ENCODE measurements around the gene ROBO3. TPM values are rescaled to one million over a fixed set of nuclear protein-coding genes. Genes with fewer than 3 reads are reported as not detected.

Gene ROBO3
- total and polyA plus RNA-seq, 2 donors (not counting 1 experiment from before 2014, with no cell fraction given) = 1.0 to 7.4 TPM

GRCh38 chr11:124817036-124817435 is 48.2 kb upstream of the ROBO3 start:
- H3K4me1 ChIP-seq (ENCODE audit: control insufficient read depth in 2 of 2, insufficient read depth in 2 of 2, low read length in 2 of 2) = no peaks in the 10 kb centered on the region
- ATAC-seq (ENCODE audit: low read depth) (no peak), DNase-seq (no peak)
- TF ChIP-seq EZH2 (IDR thresholded peaks at IDR 0.05; ENCODE audit: borderline replicate concordance, insufficient read depth, low read depth, low read length, poor library complexity, severe bottlenecking) = no peak
- TF ChIP-seq, protein P1, sequence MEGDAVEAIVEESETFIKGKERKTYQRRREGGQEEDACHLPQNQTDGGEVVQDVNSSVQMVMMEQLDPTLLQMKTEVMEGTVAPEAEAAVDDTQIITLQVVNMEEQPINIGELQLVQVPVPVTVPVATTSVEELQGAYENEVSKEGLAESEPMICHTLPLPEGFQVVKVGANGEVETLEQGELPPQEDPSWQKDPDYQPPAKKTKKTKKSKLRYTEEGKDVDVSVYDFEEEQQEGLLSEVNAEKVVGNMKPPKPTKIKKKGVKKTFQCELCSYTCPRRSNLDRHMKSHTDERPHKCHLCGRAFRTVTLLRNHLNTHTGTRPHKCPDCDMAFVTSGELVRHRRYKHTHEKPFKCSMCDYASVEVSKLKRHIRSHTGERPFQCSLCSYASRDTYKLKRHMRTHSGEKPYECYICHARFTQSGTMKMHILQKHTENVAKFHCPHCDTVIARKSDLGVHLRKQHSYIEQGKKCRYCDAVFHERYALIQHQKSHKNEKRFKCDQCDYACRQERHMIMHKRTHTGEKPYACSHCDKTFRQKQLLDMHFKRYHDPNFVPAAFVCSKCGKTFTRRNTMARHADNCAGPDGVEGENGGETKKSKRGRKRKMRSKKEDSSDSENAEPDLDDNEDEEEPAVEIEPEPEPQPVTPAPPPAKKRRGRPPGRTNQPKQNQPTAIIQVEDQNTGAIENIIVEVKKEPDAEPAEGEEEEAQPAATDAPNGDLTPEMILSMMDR (IDR thresholded peaks at IDR 0.05) = no peak
- H3K9me3 ChIP-seq (ENCODE audit: control extremely low read depth in 1 of 3, control insufficient read depth in 2 of 3, insufficient read depth in 1 of 3, low read length in 2 of 3) = peaks cover 0 to 3% (median 0%) of the 10 kb centered on the region in 3 donors
- Mint-ChIP-seq H3K4me1 (no peaks in the 10 kb centered on the region), H3K9me3 (ENCODE audit: insufficient read depth) (no peaks in the 10 kb centered on the region), H3K4me3 (no peak overlapping the region), H3K27me3 (peaks cover 48% of the 10 kb centered on the region), H3K27ac (no peak overlapping the region)
- ChIA-PET CTCF (no interaction called here), POLR2A (no interaction called here)
- H3K36me3 ChIP-seq (replicated peaks in 1 of 2; ENCODE audit: control extremely low read depth in 1 of 2, control insufficient read depth in 1 of 2, extremely low read depth in 1 of 2, insufficient read depth in 2 of 2, low read length in 1 of 2) = no peaks in the 10 kb centered on the region
- H3K79me2 ChIP-seq (ENCODE audit: control insufficient read depth, insufficient read depth, low read length) = no peaks in the 10 kb centered on the region
- intact Hi-C loops (cut with micrococcal nuclease) = no loop called here
- H3K27ac ChIP-seq (ENCODE audit: low read length in 2 of 2) = no peak overlapping the region
- H2AFZ ChIP-seq (ENCODE audit: insufficient read depth, low read depth, low read length, poor library complexity, severe bottlenecking) = no peak overlapping the region
- H3K4me3 ChIP-seq (ENCODE audit: control extremely low read depth in 1 of 5, extremely low read depth in 1 of 5, insufficient read depth in 1 of 5, low read depth in 2 of 5, low read length in 4 of 5) = no peak overlapping the region
- peaks cover 0 to 27% (median 11%) of the 10 kb centered on the region in 4 experiments for H3K27me3 ChIP-seq (replicated peaks in 1 of 4; ENCODE audit: control extremely low read depth in 1 of 4, control insufficient read depth in 3 of 4, insufficient read depth in 4 of 4, low read length in 3 of 4)
- no peak overlapping the region for H3K9ac ChIP-seq (ENCODE audit: low read length)
- no peak overlapping the region for H3K4me2 ChIP-seq (replicated peaks; ENCODE audit: low read depth, low read length, poor library complexity, severe bottlenecking)
- no CpG with 5 or more reads among the region's 3 CpGs for WGBS (ENCODE audit: insufficient coverage)
- no peaks in the 10 kb centered on the region for H4K20me1 ChIP-seq (ENCODE audit: control insufficient read depth, insufficient read depth, low read length, poor library complexity, severe bottlenecking)

DNA sequence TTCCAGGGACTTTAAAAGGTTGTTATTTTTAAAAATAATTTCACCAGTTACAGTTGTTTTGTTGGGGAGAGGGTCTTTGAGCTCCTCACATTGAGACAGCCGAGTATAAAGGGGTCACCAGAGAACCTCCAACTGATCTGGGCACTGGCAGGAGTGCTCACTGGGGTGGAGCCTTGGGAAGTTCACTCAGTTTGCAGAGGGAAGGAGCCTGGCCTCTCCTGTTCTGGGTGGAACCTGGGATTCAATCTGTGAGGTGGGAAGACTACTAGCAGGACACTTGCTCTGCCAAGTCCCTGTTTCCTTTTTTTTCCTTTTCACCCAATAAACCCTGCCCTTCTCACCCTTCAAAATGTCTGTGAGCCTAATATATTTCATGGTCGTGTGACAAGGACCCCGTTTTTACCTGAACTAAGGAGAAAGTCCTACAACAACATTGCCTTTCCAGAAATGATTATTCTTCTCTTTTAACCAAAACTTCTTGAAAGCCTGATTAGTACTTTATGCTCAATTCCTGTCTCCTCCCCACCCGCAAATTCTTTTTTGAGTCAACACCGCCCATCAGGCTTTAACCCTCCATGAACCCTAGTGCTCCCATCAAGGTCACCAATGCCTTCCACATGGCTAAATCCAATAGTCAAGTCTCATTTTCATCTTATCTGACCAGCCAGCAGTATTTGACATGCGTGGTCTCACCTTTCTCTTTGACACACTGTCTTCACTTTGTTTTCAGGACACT is 43.1 kb upstream of the ROBO3 start:
- ATAC-seq (ENCODE audit: low read depth) = no peak
- POLR2A ChIA-PET = no interaction called here
- Histone ChIP-seq H2AFZ (ENCODE audit: insufficient read depth, low read depth, low read length, poor library complexity, severe bottlenecking) (no peak overlapping the region), H3K27me3 (replicated peaks in 1 of 4; ENCODE audit: control extremely low read depth in 1 of 4, control insufficient read depth in 3 of 4, insufficient read depth in 4 of 4, low read length in 3 of 4) (peaks cover 0 to 25% (median 9%) of the 10 kb centered on the region in 4 experiments), H3K4me2 (replicated peaks; ENCODE audit: low read depth, low read length, poor library complexity, severe bottlenecking) (no peak overlapping the region), H3K27ac (ENCODE audit: low read length in 2 of 2) (no peak overlapping the region), H3K9ac (ENCODE audit: low read length) (no peak overlapping the region), H3K9me3 (ENCODE audit: control extremely low read depth in 1 of 3, control insufficient read depth in 2 of 3, insufficient read depth in 1 of 3, low read length in 2 of 3) (peaks cover 0 to 3% (median 0%) of the 10 kb centered on the region in 3 donors), H3K36me3 (replicated peaks in 1 of 2; ENCODE audit: control extremely low read depth in 1 of 2, control insufficient read depth in 1 of 2, extremely low read depth in 1 of 2, insufficient read depth in 2 of 2, low read length in 1 of 2) (no peaks in the 10 kb centered on the region), H4K20me1 (ENCODE audit: control insufficient read depth, insufficient read depth, low read length, poor library complexity, severe bottlenecking) (no peaks in the 10 kb centered on the region), H3K4me1 (ENCODE audit: control insufficient read depth in 2 of 2, insufficient read depth in 2 of 2, low read length in 2 of 2) (no peaks in the 10 kb centered on the region), H3K79me2 (ENCODE audit: control insufficient read depth, insufficient read depth, low read length) (no peaks in the 10 kb centered on the region), H3K4me3 (ENCODE audit: control extremely low read depth in 1 of 5, extremely low read depth in 1 of 5, insufficient read depth in 1 of 5, low read depth in 2 of 5, low read length in 4 of 5) (no peak overlapping the region)
- Mint-ChIP-seq H3K4me3 (no peak overlapping the region), H3K9me3 (ENCODE audit: insufficient read depth) (no peaks in the 10 kb centered on the region), H3K27me3 (peaks cover 53% of the 10 kb centered on the region), H3K4me1 (no peaks in the 10 kb centered on the region), H3K27ac (no peak overlapping the region)
- intact Hi-C loops (cut with micrococcal nuclease) = no loop called here
- WGBS (ENCODE audit: insufficient coverage) = 84% methylated on average over 6 of the region's 6 CpGs
- CTCF ChIA-PET = interaction anchor here (1.1 kb wide), 1 partner anchor 14 kb away, joined by 5 read pairs; no protein-coding TSS in a partner anchor
- DNase-seq = no peak
- TF ChIP-seq, protein P1 (IDR thresholded peaks at IDR 0.05) = no peak
- no peak for TF ChIP-seq EZH2 (IDR thresholded peaks at IDR 0.05; ENCODE audit: borderline replicate concordance, insufficient read depth, low read depth, low read length, poor library complexity, severe bottlenecking)
